Measurements from ENCODE around the gene DCUN1D2.

Gene DCUN1D2

DNA sequence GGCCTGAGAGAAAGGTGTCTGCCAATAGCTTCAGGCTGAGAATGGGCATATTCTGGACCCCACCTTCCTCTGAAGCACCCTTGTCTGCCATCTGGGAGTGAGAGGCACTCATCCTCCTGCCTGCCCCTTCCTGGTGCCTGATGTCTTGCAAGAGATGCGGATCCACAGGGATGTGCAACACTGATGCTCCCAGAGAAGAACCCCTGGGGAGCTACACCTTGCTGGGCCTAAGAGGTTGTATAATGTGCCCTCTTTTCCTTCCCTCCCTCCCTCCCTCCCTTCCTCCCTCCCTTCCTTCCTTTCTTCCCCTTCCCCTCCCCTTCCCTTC, 71.8 kb downstream of the DCUN1D2 start:
- DNase-seq (ENCODE audit: low read depth), result no peak
- TF ChIP-seq, protein P1, sequence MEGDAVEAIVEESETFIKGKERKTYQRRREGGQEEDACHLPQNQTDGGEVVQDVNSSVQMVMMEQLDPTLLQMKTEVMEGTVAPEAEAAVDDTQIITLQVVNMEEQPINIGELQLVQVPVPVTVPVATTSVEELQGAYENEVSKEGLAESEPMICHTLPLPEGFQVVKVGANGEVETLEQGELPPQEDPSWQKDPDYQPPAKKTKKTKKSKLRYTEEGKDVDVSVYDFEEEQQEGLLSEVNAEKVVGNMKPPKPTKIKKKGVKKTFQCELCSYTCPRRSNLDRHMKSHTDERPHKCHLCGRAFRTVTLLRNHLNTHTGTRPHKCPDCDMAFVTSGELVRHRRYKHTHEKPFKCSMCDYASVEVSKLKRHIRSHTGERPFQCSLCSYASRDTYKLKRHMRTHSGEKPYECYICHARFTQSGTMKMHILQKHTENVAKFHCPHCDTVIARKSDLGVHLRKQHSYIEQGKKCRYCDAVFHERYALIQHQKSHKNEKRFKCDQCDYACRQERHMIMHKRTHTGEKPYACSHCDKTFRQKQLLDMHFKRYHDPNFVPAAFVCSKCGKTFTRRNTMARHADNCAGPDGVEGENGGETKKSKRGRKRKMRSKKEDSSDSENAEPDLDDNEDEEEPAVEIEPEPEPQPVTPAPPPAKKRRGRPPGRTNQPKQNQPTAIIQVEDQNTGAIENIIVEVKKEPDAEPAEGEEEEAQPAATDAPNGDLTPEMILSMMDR (IDR thresholded peaks at IDR 0.05; ENCODE audit: low read length, missing control alignments), result no peak
- no peak overlapping the region for H3K4me3 ChIP-seq (replicated peaks; ENCODE audit: low read depth, low read length)

DNA sequence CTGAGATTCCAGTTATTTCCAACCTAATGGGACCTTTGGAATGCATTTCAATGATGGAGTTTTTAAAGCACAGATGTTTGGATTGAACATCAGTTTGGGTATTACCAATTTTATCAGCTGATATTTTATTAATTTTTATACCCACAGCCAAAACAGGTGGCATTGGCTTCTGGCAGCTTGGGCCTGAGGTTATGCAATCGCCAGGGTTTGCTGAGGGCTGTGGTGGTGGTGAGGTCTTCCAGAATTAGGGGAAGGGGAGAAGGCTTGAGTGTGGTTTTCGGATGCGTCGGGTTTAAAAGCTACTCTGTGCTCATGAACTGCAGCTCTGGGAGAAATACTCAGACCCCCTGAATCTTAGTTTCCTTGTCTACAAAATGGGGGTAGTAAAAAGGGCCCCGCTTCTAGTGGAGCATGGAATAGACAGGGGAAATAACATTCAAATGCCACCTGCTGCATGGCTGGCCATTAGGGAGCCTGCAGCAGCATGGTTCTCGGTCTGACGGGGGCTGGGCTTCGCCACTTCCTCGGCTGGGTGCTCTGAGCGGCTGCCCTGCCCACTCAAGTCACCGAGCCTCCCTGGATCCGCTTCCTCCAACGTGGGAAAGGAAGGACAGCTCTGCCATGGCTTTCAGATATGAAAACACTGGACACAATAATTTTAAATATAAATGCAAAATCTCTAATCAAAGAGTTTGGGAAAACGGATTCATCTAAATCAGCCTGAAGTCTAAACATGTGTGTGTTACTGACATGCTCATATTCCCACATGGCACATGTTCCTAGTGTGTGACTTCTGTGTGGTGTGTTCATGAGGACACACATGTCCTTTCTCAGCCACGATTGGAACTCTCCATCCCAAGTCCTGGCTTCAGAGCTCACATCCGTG, 72.4 kb downstream of the DCUN1D2 start:
- H3K4me3 ChIP-seq (replicated peaks; ENCODE audit: low read depth, low read length), result no peak overlapping the region
- TF ChIP-seq, protein P1 (IDR thresholded peaks at IDR 0.05; ENCODE audit: low read length, missing control alignments), result no peak
- no peak for DNase-seq (ENCODE audit: low read depth)

DNA sequence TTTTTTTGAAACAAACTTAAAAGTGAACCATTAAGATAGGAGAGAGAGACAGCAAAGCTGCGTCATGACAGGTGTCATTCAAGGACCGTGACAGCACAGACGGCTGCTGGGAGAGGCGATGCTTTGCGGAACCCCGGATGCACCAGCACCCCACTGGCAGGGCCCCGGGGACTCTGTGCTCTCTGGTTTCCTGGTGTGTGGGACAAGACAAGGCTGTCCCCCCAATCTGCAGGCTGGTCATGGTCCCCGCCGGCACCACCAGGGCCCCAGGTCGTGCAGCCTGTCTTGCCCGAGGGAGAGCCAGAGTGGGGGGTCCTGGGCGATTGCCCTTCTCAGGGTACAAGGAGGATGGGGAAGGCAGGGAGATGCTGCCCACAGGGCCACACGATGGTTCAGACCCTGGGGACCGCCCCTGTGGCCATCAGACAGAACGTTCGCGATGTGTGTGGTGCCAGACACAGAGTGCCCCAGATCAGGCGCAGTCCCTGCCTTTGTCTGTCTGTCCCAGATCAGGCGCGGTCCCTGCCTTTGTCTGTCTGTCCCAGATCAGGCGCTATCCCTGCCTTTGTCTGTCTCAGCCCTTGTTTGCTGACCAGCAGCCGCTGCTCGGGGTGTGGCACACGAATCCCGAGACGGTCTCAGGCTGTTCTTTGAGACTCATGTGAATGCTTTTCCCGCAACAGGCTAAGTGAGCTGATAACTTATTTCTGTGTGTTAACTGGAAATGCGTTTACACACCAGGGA, 73.3 kb downstream of the DCUN1D2 start:
- TF ChIP-seq, protein P1 (IDR thresholded peaks at IDR 0.05; ENCODE audit: low read length, missing control alignments), result no peak
- no peak overlapping the region for H3K4me3 ChIP-seq (replicated peaks; ENCODE audit: low read depth, low read length)
- no peak for DNase-seq (ENCODE audit: low read depth)

DNA sequence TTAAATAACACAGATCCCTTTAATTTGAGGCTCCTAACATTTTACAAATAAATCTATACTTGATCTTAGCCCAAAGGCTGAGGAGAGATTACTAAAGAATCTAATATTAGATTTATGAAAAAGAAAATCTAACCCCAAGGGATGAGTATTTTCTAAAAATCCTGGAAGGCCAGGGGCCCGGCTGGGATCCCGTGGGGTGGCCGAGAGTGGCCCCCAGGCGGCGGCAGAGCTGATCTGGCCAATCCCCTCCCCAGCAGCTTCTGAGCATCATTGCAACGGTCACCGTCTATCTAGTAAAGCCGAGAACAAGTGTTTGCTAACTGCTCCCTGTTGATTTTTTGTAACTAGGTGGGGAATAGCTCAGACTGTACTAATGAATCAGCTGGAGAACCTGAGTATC, 74.7 kb downstream of the DCUN1D2 start:
- TF ChIP-seq, protein P1 (IDR thresholded peaks at IDR 0.05; ENCODE audit: low read length, missing control alignments), result no peak
- no peak overlapping the region for H3K4me3 ChIP-seq (replicated peaks; ENCODE audit: low read depth, low read length)
- DNase-seq (ENCODE audit: low read depth), result no peak

DNA sequence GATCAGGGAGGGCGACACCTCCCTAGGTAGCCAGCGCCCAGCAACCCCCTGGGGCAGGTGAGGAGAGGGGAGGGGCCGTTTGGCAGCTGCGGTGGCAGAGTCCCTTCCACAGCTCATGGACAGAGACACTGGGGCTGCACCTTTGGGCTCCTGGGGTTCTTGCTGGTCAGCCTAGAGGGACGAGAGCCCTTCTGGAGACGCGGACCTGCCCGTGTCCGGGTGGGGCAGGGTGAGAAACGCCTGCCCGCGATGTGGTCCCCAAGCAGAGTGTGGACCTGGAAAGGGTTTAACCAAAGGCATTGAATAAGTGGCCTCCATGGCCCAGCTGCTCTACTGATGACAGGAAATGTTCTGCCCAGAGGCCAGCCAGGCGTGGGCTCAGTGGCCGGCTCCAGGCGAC, 75.5 kb downstream of the DCUN1D2 start:
- DNase-seq (ENCODE audit: low read depth), result no peak
- no peak overlapping the region for H3K4me3 ChIP-seq (replicated peaks; ENCODE audit: low read depth, low read length)
- TF ChIP-seq, protein P1 (IDR thresholded peaks at IDR 0.05; ENCODE audit: low read length, missing control alignments), result no peak

DNA sequence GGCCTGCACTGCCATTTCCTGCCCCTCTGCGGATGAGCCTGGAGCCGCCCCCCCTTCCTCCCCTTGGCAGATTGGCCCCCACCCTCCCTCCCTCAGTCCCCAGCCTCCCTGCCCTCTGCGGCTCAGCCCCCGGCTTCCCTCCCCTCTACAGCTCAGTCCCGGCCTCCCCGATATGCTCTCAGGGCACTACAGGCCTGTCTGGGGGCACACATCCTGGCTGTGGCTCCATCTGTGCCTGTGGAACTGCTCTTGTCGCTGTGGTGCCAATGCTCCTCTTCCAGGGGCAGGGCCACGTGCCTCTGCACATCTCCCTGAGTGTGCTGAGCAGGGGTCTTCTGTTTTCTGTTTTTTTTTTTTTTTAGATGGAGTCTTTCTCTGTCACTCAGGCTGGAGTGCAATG, 76.2 kb downstream of the DCUN1D2 start:
- TF ChIP-seq, protein P1 (IDR thresholded peaks at IDR 0.05; ENCODE audit: low read length, missing control alignments), result no peak
- DNase-seq (ENCODE audit: low read depth), result no peak
- H3K4me3 ChIP-seq (replicated peaks; ENCODE audit: low read depth, low read length), result no peak overlapping the region

Measured in fibroblast of pulmonary artery (primary cell).